ENCODE data around the gene TLX2. TPM values are rescaled to one million over a fixed set of nuclear protein-coding genes. Genes with fewer than 3 reads are reported as not detected.

The TLX2 gene
- total and polyA plus RNA-seq, 2 of the 13 experiments (the other 11 are each of a cell fraction or from before 2014, with no cell fraction given), result 0.05 to 0.20 TPM

DNA sequence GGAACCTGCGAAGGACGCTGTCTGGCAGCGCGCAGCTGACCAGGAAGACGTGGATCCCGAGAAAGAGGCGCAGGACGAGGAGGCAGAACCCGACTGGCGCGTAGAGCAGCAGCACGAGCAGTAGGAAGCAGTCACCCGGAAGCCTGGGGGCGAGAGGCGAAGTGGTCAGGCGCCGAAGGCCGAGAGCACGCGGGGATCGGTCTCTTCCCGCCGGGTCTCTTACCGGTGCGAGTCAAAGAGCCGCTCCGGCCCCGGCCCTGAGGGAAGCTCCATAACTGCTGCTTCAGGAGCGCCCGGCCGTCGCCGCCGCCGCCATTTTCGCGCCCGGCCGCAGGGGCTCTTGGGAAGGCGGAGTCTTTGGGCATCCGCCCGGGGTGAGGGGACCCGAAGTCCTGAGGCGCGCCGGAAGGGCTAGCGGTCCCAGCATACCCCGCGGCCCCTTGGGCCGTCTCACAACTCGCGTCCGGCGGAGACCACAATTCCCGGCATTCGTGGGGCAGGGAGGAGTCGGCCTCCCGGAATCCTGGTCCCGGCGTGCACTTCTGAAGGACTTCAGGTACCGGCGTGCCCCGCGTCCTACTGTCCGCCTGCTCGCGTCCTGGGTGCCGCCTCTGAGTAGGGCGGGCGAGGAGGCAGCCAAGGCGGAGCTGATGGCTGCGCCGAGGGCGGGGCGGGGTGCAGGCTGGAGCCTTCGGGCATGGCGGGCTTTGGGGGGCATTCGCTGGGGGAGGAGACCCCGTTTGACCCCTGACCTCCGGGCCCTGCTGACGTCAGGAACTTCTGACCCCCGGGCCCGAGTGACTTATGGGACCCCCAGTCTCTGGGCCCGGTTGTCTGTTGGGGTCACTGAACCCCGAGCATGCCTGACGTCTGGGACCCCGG, 15.3 kb downstream of the TLX2 start, which contains the start of the genes AUP1 and HTRA2 (continued):
- TF ChIP-seq HIC2 (CRISPR knock-in tag; IDR thresholded peaks at IDR 0.05; ENCODE audit: low read depth), result peak; percentile 62
- peak; percentile 95 for TF ChIP-seq ZFP90 (CRISPR knock-in tag; IDR thresholded peaks at IDR 0.05; ENCODE audit: borderline replicate concordance)
- no peak for TF ChIP-seq ZNF253 (CRISPR knock-in tag; IDR thresholded peaks at IDR 0.05; ENCODE audit: borderline replicate concordance)
- peak; percentile 61 for TF ChIP-seq ZNF343 (CRISPR knock-in tag; IDR thresholded peaks at IDR 0.05)
- TF ChIP-seq ZNF354B (CRISPR knock-in tag; IDR thresholded peaks at IDR 0.05), result 0 out of 2 replicates have a peak, but pooled peaks have one; percentile 79
- no peak for TF ChIP-seq SNAPC2 (CRISPR knock-in tag; IDR thresholded peaks at IDR 0.05)
- no peak; the same call in 1 of the 2 replicates for TF ChIP-seq ZNF292 (CRISPR knock-in tag; IDR thresholded peaks at IDR 0.05; ENCODE audit: borderline replicate concordance, low read depth)
- peak; percentile 83 for TF ChIP-seq YEATS4 (CRISPR knock-in tag; IDR thresholded peaks at IDR 0.05; ENCODE audit: borderline replicate concordance)
- TF ChIP-seq ZBTB49 (CRISPR knock-in tag; IDR thresholded peaks at IDR 0.05; ENCODE audit: borderline replicate concordance), result no peak
- peak; percentile 87 for TF ChIP-seq GABPA (IDR thresholded peaks at IDR 0.05; ENCODE audit: low read depth, low read length)
- peak; percentile 93 for TF ChIP-seq GABPA (CRISPR knock-in tag; IDR thresholded peaks at IDR 0.05; ENCODE audit: low read depth)
- peak; percentile 64; the same call in 1 of the 2 replicates for TF ChIP-seq ZNF776 (CRISPR knock-in tag; IDR thresholded peaks at IDR 0.05)
- no peak for TF ChIP-seq ZNF589 (CRISPR knock-in tag; conservative IDR thresholded peaks at IDR 0.05)
- peak; percentile 19 for TF ChIP-seq STAG1 (CRISPR knock-in tag; IDR thresholded peaks at IDR 0.05)
- no peak for TF ChIP-seq RORA (CRISPR knock-in tag; IDR thresholded peaks at IDR 0.05)
- peak; percentile 84 for TF ChIP-seq ZHX1 (CRISPR knock-in tag; IDR thresholded peaks at IDR 0.05; ENCODE audit: low read depth)
- peak; percentile 90 for TF ChIP-seq ASH2L (IDR thresholded peaks at IDR 0.05; ENCODE audit: insufficient read length, low read depth, low read length)
- TF ChIP-seq AGO1 (IDR thresholded peaks at IDR 0.05; ENCODE audit: low read depth, low read length, poor library complexity, severe bottlenecking), result peak; percentile 60
- TF ChIP-seq NFRKB (IDR thresholded peaks at IDR 0.05), result no peak; the same call in 1 of the 2 replicates
- TF ChIP-seq, protein P1, sequence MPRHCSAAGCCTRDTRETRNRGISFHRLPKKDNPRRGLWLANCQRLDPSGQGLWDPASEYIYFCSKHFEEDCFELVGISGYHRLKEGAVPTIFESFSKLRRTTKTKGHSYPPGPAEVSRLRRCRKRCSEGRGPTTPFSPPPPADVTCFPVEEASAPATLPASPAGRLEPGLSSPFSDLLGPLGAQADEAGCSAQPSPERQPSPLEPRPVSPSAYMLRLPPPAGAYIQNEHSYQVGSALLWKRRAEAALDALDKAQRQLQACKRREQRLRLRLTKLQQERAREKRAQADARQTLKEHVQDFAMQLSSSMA (CRISPR knock-in tag; IDR thresholded peaks at IDR 0.05), result peak; percentile 90
- peak; percentile 25; the same call in 1 of the 2 replicates for TF ChIP-seq PAX8 (CRISPR knock-in tag; IDR thresholded peaks at IDR 0.05; ENCODE audit: borderline replicate concordance)

Measured in HepG2 (cell line).